Activated CD8-positive, alpha-beta memory T cell treated with anti-CD3 and anti-CD28 coated beads for 1 hour (primary cell): ENCODE data around the gene ABCC2.
"Not testable (repeated sequence)": the region's sequence is repeated elsewhere in the genome, so short reads cannot be mapped to it uniquely, and the experiment has no call there.

Source experiments
- DNase-seq, 2 donors: peaks; one replicate each; pipeline ENCODE4 v3.0.0-alpha.2; 2020; ENCODE audit warnings: low read depth in 1 of 2; ENCODE audit errors: extremely low read depth in 1 of 2

The ABCC2 gene

DNA sequence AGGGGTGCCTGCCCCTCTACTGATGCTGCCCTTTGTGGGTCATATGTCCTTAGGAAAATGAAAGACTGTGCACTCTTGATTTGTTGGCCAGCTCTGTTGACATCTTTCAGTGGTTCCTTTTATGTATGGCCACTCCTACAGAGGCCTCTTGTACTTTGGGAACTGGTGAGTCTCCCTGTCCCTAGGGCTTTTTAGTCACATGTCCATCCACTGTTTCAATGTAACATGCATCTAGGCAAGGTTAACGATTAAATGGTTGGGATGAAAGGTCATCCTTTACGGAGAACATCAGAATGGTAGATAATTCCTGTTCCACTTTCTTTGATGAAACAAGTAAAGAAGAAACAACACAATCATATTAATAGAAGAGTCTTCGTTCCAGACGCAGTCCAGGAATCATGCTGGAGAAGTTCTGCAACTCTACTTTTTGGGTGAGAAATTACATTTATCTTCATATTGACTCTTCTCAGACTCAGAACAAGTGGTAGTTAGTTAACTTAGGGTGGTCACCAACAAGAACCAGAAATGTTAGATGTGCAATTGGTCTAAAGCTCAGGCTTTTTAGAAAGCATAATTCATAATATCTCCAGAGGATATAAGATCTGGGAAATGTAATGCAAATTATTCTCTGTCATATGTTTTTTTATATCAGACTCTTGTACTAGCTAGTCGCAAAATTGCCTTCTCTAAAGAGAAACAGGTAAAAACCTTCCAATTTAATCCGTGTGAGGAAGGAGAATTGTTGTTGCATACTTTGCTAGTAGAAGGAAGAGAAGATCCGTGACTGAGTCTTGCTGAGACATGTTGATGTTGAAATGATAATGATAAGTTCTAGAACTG is at the start of gene ABCC2:
Gene ABCC2, plus strand, starts transcription at position 194 of the 840 bp plus-strand sequence. Its CDS starts 205 bp downstream, at position 399.
- no peak for DNase-seq

DNA sequence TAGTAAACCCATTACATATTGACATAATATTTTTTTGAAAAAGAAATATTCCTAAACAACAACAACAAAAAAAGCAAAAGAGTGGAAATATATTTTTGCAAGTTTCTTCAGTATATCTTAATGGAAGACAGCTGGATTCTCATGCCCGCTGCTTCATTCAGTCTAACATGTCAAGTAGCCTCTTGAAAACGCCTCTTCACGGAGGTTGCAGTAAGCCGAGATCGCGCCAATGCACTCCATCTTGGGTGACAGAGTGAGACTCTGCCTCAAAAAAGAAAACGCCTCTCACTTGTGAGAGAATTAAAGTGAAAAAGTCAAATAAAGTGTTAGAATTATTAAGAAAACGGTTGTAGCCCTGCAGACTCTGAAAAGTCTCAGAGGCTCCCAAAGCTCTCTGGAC is 49.1 kb upstream of the ABCC2 start:
- no peak for DNase-seq

DNA sequence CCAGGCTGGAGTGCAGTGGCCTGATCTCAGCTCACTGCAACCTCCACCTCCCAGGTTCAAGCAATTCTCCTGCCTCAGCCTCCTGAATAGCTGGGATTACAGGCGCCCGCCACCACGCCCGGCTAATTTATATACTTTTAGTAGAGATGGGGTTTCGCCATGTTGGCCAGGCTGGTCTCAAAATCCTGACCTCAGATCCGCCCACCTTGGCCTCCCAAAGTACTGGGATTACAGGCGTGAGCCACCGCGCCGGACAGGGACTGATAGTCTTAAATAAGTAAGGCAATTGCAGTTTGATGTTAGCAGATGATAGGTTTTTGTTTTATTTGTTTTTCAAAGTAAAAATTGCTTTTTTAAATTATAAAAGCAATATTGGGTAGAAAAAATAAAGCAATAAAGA is 48.3 kb upstream of the ABCC2 start:
- not testable (repeated sequence) for DNase-seq

DNA sequence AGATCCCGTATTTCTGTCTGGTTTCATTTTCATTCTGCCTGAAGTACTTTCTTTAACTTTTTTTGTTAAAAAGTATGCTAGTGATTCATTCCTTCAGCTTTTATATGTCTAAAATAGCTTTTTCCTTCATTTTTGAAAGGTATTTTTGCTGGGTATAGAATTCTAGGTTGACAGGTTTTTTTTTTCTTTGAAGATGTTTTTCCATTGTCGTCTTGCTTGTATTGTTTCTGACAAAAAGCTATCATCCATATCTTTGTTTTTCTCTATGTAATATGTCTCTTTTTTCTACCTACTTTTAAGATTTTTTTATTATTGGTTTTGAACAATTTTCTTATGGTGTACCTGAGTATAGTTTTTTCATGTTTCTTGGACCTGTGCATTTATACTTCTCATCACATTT is 42.2 kb upstream of the ABCC2 start:
- no peak for DNase-seq

DNA sequence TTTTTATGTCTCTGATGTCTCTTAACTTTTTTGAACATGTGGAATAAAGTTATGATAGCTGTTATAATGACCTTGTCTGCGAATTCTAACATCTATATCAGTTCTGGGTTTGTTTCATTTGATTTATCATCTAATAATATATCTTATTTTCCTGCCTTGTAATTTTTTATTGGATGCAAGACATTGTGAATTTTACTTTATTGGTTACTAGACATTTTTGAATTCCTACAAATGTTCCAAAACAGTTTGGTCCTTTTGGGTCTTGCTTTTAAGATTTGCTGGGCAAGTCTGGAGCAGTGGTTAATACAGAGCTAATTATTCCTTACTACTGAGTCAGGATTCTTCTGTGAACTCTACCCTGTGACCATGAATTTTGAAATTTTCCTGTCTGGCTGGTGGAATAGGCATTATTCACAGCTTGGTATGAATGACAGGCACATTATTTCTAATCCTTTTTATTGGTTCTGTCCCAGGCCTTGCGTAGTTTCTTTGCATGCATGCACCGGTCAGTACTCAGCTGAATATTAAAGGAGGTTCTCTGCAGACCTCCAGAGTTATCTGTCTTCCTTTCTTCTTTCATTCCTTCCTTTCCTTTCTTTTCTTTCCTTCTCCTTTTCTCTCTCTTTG is 41.4 kb upstream of the ABCC2 start:
- no peak for DNase-seq

DNA sequence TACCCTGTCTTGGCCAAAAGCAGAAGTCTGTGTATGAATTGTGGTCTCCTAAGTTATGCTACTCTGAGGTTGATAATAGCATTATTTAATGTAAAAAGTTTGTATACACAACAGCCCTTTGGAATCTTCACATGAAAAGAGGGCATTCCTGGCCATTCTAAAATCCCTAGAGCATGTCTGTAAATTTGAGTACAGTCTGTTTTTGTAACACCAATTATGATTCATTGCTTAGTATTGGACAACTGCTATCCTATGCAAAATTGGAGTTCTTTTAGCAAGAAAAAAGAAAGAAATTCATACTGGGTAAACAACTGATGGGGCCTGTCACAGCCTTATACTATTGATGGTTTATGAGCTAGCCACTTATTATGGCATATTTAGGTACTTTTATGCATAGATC is 40.2 kb upstream of the ABCC2 start:
- no peak for DNase-seq

DNA sequence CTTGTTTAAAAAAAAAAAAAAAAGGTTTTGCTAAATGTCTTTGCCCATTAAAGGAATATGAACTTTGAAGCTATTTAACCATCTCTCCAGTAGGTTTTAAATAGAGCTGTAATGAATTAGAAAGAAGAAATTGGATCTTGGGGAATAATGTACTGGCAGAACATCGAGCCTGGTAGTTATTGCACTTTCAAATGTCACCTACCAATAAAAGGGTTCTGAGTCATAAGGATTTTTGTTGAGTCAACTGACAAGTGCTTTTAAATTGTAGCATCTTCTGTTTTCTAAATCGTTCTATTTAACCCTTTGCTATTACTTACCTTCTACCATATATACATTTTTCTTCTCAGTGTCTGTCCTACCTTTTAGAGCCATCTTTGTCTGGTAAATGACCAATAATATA is 39.7 kb upstream of the ABCC2 start:
- no peak for DNase-seq

DNA sequence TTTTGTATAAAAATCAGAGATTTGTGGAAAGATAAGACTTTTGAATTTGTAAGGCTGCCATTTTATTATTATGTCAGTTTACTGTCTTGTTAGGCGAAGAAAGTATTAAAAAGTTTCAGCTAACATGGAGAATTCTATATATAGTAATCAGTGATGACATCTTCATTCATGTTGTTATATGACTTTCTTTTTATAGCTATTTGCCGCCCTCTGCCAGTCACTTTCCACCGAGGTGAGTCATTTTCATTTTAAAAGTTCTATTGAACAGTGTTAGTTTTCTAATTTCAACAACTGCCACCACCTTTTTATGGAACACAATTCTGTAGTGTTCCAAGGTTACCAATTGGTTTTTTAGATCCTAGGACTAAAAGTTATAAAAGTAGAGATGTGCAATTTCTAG is 38.6 kb upstream of the ABCC2 start:
- DNase-seq = no peak

DNA sequence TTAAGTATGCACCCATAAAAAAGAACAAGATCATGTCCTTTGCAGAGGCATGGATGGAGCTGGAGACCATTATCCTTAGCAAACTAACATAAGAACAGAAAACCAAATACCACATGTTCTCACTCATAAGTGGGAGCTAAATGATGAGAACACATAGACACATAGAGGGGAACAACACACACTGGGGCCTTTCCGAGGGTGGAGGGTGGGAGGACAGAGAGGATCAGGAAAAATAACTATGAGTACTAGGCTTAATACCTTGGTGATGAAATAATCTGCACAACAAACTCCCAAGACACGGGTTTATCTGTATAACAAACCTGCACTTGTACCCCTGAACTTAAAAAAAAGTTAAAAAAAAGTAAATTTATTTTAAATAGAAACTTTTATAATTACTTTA is 36.3 kb upstream of the ABCC2 start:
- not testable (repeated sequence) for DNase-seq

DNA sequence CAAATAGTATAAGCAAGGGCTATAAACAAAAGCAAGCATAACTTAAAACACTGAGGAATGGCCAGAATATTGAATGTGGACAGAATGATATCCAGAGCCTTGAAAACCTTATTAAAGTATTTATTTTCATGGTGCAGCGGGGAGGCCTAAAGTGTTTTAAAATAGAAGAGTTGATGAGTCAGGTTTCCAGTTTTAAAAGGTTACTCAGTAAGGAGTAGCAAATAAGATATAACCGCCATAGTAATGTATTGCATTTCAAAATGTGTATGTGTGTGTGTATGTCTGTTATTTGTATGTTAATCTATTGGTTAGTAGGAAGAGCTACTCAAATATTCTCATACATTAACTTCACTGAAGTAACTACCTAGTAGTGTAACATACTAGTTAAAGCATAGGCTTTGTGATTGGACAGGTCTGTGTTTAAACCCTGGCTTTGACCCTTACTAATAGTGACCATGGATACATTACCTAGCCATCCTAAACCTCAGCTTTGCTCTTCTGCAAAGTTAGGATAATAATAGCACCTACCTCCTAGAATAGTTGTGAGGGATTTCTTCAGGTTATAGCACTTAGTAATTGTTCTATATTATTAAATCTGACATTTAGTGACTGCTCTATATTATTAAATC is 33.5 kb upstream of the ABCC2 start:
- no peak for DNase-seq

DNA sequence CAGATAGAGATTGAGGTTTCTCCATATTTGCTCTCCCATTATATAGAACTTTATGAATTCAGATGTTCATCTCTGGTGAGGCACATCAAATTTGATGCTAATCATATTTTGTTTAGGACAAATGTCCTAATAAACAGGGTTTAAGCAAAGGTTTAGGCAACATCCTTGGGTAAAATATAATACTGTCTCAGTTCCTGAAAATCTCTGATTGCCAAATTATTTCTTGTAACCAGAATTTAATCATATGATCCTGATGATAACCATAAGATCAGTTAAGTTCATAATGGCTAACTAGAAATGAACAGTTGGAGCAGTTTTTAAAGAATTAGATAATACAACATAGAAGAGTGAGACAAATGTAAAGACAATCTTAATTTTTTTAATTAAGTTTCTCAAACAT is 31.8 kb upstream of the ABCC2 start:
- DNase-seq = no peak

DNA sequence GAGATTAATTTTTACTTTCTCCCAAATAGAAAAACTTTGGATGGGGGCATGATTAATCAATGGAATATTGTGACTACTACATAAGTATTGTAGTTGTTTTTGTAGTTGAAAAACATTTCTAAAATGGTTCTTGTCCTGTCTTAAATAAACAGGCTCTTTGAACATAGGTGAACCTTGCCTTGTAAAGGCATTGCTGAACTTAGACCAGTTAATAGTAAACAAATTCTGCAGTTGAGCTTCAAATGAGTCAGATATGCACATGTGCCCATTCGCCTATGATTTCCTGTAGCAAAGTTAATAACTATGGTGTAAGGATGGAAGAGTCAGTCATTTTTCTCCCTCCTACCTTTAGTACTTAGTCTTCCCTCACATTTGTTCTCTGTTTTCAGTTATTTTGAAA is 27.8 kb upstream of the ABCC2 start:
- no peak for DNase-seq

DNA sequence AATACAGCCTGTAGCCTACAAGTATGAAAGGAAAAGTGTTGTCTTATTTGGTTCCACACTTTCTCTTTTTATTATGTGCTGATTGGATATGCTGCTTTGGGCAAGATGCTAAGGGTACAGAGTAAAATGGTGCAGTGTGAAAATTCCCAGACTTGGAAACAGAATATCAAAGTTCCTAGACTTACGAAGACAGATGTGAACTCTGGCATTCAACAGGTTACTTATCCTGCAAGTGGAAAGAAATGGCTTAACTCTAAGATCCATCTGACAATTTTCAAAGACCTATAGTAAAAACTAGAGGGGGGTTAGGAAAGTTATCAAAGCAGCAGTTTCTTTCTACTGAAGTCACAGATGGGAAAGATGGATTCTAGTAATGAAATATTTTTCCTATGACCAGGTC is 26.3 kb upstream of the ABCC2 start:
- DNase-seq = no peak

DNA sequence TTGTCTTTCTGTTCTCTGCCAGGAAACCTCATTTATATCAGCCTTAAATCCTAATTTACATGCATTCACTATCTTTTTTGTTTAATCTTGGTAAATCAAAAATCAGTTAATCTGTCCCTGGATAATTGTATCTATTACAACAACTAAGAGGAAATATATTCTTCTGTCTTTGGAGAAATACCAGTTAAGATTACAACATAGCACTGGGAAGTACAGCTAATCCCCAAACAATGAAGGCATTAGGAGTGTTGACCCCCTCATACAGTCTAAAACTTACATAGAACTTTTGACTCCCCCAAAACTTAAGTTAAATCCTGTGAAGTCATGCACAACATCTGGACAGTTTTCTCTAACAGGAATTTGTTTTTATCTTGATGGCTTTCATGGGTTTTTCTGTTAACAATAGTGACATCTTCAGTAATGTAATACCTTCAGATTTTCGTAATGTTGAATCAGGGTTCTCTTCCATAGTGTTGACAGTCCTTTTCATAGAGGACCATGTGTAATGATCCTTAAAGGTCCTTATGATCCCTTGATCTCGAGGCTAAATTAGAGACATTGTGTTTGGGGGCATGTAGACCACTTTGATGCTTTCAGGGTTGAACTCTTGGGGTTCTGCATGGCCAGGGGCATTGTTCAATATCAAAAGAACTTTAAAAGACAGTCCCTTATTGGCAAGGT is 24.1 kb upstream of the ABCC2 start:
- no peak for DNase-seq

DNA sequence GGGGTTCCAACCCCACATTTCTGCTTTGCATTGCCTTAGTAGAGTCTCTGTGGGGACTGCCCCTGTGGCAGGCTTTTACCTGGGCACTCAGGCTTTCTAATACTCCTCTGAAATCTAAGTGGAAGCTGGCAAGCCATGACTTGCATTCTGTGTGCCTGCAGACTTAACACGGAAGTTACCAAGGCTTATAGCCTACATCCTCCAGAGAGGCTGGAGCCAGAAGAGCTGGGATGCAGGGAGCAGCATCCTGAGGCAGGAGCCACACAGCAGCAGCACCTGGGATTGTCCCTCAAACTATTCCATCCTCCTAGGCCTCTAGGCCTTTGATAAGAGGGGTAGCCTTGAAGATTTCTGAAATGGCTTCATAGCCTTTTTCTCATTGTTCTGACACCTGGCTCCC is 22.1 kb upstream of the ABCC2 start:
- DNase-seq = no peak

DNA sequence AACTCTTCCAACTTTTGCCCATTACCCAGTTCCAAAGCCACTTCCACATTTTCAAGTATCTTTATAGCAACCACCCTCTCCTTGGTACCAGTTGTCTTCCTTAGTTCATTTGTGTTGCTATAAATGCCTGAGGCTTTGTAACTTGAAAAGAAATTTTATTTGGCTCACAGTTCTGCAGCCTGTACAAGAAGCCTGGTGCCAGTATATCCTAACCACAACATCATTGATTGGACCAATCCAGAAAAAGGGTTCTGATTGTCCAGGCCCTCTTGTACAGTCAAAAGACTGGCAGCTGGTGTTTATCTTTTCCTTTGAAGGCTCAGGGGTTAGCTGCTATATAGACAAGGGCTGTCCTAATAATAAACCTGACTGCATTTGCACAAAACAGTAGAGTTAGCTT is 21.1 kb upstream of the ABCC2 start:
- DNase-seq = no peak

DNA sequence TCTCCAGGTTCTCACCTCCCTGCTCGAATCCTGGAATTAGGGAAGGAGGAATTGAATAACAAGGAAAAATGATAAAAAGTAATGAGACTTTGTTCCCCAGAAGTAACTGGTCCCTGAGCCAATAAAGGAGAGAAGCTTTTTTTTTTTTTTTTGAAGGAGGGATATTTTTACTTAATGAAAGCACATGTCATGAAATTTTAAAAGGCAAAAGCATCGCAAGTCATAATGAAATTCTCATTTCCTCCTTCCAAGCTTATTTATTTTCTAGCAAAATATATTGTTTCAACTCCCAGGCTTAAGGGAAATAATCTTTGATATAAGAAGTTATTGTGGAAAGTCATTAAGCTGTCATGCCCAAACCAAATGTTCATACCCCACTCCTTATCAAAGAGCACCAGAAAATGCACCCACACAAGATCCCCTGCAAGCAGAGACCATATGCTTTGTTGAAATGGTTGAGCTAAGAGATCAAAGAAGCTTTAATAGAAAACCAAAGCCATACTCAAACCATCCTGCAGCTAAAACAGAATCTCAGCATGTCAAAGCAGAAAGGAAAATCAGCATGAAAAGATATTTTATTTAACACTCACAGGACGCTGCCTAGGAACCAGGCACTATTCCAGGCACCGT is 16.7 kb upstream of the ABCC2 start:
- no peak for DNase-seq

DNA sequence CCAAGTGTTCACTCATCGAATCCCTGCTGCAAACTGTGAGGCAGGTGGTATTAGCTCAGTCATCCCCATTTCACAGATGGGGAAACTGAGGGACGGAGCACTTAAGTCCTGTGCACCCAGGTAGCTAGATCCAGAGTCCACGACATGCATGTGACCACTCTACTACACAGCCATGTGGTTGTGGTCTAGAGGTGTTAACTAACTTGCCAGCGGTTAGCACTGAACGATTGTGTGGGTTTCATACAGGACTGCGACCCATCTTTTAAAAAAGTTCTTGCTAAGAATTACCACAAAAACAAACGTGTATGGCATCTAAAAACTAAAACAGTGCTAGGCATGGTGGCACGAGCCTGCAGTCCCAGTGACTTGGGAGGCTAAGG is 16.1 kb upstream of the ABCC2 start:
- no peak for DNase-seq

DNA sequence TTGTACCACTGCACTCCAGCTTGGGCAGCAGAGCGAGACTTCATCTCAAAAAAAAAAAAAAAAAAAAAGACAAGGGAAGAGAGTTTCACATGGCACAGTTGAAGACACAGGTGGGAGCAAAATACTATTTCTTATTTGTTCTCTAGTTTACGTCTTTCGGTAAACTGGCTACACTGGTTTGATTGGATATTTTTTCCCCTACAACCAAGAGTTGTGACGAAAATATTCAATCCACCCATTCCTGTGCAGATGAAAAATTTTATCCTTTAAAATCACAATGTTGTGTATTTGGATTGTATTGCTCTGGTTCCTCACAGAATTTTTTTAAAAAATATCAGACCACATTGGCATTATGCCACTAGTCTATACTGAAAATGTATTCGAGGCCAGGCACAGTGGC is 14.5 kb upstream of the ABCC2 start:
- DNase-seq = no peak

DNA sequence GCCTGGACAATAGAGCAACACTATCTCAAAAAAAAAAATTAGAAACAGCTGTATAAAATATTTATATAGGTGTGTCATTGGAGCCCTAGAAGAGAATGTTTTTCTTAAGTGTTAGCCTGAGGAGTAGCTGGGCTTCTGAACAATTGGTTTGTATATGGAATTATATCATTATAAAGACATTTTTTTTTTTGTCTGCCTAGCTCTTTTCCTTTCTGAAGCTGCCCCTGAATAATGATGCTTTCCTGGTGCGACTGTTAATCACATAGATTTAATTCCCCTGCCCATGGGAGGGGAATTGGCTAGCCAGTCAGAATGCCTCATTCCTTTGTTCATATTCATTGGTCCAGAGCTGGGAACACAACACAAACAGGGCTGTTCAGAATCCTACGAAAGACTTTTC is 13.9 kb upstream of the ABCC2 start:
- DNase-seq = no peak

DNA sequence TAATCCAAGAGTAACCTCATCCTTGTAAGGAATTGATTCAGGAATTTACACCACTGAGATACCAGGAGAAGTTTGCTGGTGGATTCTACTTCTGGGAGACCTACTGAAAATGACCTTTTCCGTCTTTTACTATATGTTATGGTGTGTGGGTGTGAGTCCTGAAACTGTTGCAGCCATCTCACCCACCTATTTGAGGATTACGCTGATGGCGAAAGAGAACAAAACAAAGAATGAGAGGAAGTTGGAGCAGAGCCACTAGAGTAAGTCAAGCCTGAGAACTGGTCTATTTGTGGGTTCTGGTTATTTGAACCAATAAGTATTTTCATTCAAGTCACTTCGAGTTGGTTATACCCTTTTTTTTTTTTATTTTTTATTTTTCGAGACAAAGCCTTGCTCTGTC is 12.7 kb upstream of the ABCC2 start:
- no peak for DNase-seq
